ENCODE results near the gene SYT4.

- no peak for TF ChIP-seq CTCF (IDR thresholded peaks at IDR 0.05)
- TF ChIP-seq POLR2A (IDR thresholded peaks at IDR 0.05): no peak
These were observed 56.6 kb downstream of the SYT4 start for GRCh38 chr18:43220691-43221090.
